T-helper 2 cell treated with Interferon-gamma antibody and Interleukin-4, amounts not matched to agents 5 μg/mL and 100 μg/mL, for 36 hours (primary cell): Measurements from ENCODE around the gene AHI1.

Experiments used
- DNase-seq: peaks from one replicate; pipeline ENCODE4 v3.0.0; 2021; ENCODE audit warnings: low spot score
- H3K27ac Mint-ChIP-seq: one replicate; pipeline ENCODE4 v1.8.0; 2021; ENCODE audit warnings: mild to moderate bottlenecking, mixed read lengths
- H3K27me3 Mint-ChIP-seq: one replicate; pipeline ENCODE4 v1.8.0; 2021; ENCODE audit warnings: low read depth, mixed read lengths
- H3K36me3 Mint-ChIP-seq: one replicate; pipeline ENCODE4 v1.8.0; 2021; ENCODE audit warnings: low read depth, mixed read lengths
- H3K4me1 Mint-ChIP-seq: one replicate; pipeline ENCODE4 v1.8.0; 2021; ENCODE audit warnings: low read depth, mixed read lengths
- H3K4me3 Mint-ChIP-seq: one replicate; pipeline ENCODE4 v1.8.0; 2022; ENCODE audit warnings: mild to moderate bottlenecking, moderate library complexity, mixed read lengths
- H3K9me3 Mint-ChIP-seq: one replicate; pipeline ENCODE4 v1.8.0; 2021; ENCODE audit warnings: mixed read lengths

The AHI1 gene

DNA sequence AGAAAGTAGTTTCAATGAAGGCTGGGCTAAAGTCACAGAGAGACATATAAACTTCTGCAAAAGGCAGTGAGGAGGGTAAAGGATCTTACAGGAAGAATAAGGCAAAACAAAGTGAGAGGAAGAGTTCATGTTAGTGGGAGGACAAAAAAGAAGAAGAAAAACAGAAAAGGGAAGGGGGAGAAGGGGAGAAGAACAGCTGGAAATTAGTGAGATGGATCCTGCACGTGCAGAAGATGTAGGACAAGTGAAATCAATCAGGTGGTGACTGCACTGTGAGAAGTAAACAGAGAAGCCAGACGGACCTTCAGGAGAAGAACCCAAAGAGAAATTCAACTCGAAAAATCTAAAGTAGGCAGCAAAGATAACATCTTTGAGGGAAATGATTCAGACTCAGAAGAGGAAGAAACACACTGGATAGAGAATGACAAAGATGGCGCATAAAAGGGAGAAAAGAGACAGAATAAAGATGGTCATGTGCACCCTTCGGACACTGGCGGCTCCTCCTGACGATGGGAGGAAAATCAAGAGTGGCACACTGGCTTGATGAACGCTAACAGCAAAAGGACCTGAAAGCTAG, 210.5 kb downstream of the AHI1 start:
- Mint-ChIP-seq H3K27me3 (no peaks in the 10 kb centered on the region), H3K4me3 (peak overlapping the region; percentile 62), H3K27ac (peak overlapping the region; percentile 80)

DNA sequence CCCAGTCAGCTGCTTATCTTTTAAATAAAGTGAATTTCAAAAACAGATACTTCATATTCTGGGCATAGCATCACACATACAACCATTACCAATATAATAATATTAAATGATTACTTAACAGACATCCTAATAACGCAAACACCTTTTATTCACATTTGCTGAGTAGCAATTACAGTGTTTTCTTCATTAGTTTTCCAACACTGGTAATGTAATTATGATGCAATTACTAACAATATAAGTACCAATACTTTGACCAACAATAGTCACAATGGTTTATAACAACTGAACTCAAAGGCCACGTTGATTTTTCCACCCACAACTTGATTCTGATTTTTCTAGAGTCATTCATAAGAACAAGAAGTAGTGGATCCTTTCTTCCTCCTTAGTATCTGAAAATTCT, 212.4 kb downstream of the AHI1 start:
- no peaks in the 10 kb centered on the region for H3K27me3 Mint-ChIP-seq
- H3K4me1 Mint-ChIP-seq: peaks cover 17% of the 10 kb centered on the region
- no peak overlapping the region for H3K27ac Mint-ChIP-seq
- no peak for DNase-seq
- peaks cover 5% of the 10 kb centered on the region for H3K9me3 Mint-ChIP-seq
- H3K36me3 Mint-ChIP-seq: peaks cover 22% of the 10 kb centered on the region
- no peak overlapping the region for H3K4me3 Mint-ChIP-seq

More for the DNA sequence above, 210.5 kb downstream of the AHI1 start:
- peaks cover 22% of the 10 kb centered on the region for H3K36me3 Mint-ChIP-seq
- peaks cover 14% of the 10 kb centered on the region for H3K4me1 Mint-ChIP-seq
- peaks cover 5% of the 10 kb centered on the region for H3K9me3 Mint-ChIP-seq
- DNase-seq: no peak

DNA sequence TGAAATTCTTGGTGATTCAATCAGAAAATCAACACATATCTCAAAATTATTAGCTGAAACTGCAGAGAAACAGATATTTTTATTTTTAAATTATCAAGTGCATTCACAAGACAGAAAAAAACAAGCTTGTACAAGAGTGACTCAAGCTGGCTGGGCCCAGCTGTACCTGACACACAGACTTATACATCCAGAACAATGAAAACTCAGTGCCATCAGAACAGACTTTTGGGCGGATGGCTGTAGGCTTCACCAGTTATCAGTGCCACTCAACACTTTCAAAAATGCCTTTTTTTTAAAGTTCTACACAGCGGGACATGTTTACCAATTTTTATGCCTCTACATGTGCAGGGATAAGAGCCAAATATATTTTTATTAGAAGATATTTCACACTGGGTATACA, 213.6 kb downstream of the AHI1 start:
- Mint-ChIP-seq H3K27me3 (no peaks in the 10 kb centered on the region), H3K36me3 (peaks cover 20% of the 10 kb centered on the region), H3K4me1 (peaks cover 17% of the 10 kb centered on the region), H3K27ac (no peak overlapping the region), H3K9me3 (peaks cover 5% of the 10 kb centered on the region), H3K4me3 (no peak overlapping the region)
- no peak for DNase-seq

DNA sequence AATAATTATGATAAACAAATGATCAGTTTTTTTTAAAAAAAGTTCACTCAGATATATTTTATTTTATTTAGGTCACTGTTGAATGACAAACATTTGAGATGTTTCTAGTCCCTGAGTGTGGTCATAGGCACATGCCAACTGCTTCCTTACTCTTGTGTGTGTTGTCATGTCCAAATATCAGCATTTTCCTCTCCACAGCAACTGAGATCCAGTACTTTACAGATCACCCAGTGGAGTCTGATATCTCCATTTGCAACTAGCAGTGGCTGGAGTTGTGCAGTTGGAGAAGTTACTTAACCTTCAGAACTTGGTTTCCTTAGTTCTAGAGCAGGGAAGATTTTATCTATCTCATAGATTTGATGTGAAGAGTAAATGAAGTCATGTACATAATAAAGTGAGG, 215.1 kb downstream of the AHI1 start:
- no peak overlapping the region for H3K27ac Mint-ChIP-seq
- H3K4me3 Mint-ChIP-seq: no peak overlapping the region
- no peak for DNase-seq
- H3K27me3 Mint-ChIP-seq: no peaks in the 10 kb centered on the region
- peaks cover 13% of the 10 kb centered on the region for H3K36me3 Mint-ChIP-seq
- peaks cover 15% of the 10 kb centered on the region for H3K4me1 Mint-ChIP-seq
- peaks cover 4% of the 10 kb centered on the region for H3K9me3 Mint-ChIP-seq

DNA sequence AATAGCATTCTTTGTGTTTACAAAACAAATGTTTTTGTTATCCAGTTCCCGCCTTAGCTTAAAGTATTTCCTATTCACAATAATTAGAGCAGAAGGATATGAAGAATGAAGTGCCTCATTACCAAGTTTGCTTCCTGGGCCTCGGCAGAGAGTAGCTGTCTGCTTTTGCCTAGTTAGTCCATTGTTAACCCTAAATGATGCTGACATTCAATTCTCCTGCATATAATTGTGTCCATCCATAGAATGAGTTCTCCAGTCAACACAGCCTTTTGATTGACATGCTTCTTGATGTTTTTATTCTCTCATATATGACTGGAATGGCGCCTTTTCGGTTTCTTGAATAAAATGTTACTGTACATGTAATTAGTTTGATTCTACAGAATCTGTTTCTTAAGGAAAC, 215.6 kb downstream of the AHI1 start:
- peaks cover 9% of the 10 kb centered on the region for H3K36me3 Mint-ChIP-seq
- H3K4me3 Mint-ChIP-seq: no peak overlapping the region
- peaks cover 11% of the 10 kb centered on the region for H3K4me1 Mint-ChIP-seq

DNA sequence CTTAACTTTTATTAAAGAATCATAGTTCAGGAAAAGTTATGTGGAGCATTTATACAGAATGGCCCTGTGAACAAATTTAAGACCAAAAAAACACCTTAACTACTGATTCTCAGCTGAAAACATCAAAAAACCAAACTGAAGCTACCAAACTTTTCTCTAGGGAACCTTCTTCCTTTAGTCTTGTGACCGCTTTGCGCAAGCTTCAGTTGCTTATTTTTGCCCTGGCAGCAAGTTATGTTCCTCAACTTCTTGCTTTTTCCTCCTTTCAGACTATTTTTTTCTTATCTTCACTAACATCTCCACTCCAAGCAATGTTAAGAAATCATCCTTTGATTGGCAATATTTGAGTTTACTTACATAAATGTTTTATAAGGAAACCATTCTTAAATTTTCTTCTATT, 216.3 kb downstream of the AHI1 start:
- H3K27ac Mint-ChIP-seq: no peak overlapping the region
- H3K27me3 Mint-ChIP-seq: no peaks in the 10 kb centered on the region
- H3K9me3 Mint-ChIP-seq: no peaks in the 10 kb centered on the region
- no peak for DNase-seq
- H3K36me3 Mint-ChIP-seq: peaks cover 5% of the 10 kb centered on the region
- H3K4me1 Mint-ChIP-seq: peaks cover 4% of the 10 kb centered on the region
- H3K4me3 Mint-ChIP-seq: no peak overlapping the region

More for the DNA sequence above, 215.6 kb downstream of the AHI1 start:
- DNase-seq: no peak
- no peak overlapping the region for H3K27ac Mint-ChIP-seq
- no peaks in the 10 kb centered on the region for H3K9me3 Mint-ChIP-seq
- no peaks in the 10 kb centered on the region for H3K27me3 Mint-ChIP-seq

DNA sequence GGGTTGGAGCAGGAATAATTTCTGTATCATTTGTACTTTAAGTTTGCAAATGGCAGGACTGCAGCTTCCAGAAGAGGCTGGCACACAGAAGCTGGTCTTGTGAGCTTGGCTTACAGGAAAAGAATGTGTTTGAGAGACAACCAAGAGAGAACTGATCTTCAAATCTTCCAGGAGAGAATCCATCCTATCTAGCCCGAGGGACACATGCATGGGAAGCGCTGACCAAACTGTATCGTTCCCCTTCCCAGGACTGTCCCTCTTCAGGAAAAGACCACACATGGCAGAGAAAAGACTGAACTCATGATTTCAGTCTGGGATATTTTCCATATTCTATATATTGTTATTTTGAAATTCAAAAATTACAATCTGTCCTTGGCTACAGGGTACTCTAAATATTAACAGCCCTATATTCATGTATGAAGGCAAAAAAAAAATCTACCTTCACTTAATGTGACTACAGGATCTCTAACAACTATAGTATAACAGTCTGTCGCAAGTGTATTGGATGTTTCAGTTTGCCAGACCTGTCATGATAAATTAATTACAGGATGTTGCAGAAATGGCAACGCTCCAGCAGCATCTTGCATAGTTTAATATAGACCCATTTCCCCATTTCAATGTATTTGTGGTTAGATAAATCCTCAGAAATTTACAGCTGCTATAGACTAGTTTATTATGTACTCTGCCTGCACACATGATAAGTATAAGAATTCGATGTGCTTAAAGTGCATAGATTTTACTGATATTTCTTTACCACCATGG, 217.0 kb downstream of the AHI1 start:
- no peak for DNase-seq
- Mint-ChIP-seq H3K27me3 (no peaks in the 10 kb centered on the region), H3K27ac (no peak overlapping the region), H3K9me3 (no peaks in the 10 kb centered on the region), H3K4me1 (peaks cover 3% of the 10 kb centered on the region), H3K36me3 (peaks cover 2% of the 10 kb centered on the region), H3K4me3 (no peak overlapping the region)

DNA sequence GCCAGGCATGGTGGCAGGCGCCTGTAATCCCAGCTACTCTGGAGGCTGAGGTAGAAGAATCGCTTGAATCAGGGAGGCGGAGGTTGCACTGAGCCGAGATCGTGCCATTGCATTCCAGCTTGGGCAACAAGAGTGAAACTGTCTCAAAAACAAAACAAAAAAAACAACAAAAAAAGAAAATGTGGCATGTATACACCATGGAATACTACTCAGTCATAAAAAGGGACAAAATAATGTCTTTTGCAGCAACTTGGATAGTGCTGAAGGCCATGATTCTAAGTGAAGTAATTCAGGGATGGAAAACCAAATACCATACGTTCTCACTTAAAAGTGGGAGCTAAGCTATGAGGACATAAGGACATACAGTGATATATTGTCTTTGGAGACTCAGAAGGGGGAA, 220.1 kb downstream of the AHI1 start:
- H3K27me3 Mint-ChIP-seq: no peaks in the 10 kb centered on the region
- peaks cover 3% of the 10 kb centered on the region for H3K4me1 Mint-ChIP-seq
- H3K36me3 Mint-ChIP-seq: no peaks in the 10 kb centered on the region
- no peaks in the 10 kb centered on the region for H3K9me3 Mint-ChIP-seq
- DNase-seq: no peak
- H3K4me3 Mint-ChIP-seq: no peak overlapping the region
- H3K27ac Mint-ChIP-seq: no peak overlapping the region

DNA sequence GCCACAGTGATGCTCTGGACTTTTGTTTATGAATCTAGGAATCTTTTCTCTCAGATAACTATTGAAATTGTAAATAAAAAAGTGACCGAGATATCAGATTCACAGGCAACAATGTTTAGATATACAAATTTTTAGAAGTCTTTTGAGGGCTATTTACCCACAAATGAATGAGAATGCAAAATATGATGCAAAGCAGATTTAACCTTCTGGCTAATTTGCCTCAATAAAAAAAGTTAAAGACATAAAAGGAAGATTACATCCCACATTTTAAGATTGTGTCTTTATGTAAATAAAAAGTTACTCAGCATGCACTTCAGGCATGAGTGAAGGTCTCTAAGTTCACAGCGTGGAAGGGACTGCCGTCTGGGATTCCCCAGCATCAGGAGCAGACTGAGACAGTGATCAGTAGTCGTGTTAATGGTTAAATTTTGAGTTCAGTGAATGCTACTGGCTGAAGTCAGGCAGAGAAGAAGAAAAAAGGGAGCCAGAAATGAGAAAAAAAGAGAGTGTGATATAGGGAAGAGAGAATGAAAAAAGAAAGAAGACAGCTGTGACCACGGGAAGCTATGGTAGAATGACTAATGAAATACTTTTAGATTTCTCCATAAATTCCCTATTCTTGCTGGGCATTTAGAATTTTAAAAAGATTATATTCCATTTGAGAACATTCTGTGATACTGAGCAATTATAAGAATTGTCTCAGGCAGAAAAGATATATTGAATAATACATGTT, 222.8 kb downstream of the AHI1 start:
- Mint-ChIP-seq H3K27me3 (no peaks in the 10 kb centered on the region), H3K4me3 (no peak overlapping the region), H3K27ac (no peak overlapping the region), H3K9me3 (no peaks in the 10 kb centered on the region), H3K4me1 (no peaks in the 10 kb centered on the region), H3K36me3 (no peaks in the 10 kb centered on the region)
- no peak for DNase-seq

DNA sequence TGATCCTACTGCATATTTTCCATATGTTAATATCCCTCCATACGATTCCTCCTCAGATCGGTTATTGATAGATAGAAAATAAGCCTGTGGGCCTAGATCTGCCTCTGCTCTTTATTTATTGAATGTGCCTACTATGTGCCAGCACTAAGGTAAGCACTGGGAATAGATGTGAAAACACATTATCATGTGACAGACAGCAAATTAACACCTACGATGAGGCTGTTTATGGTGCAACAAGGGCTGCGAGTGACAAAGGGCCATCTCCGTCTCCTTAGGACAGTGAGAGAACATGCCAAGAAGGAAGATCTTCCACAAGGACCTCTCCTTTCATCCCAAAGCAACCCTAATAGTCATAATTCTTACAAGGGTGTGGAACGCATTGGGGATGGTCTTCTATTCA, 225.9 kb downstream of the AHI1 start:
- no peaks in the 10 kb centered on the region for H3K4me1 Mint-ChIP-seq
- DNase-seq: no peak
- H3K4me3 Mint-ChIP-seq: no peak overlapping the region
- no peaks in the 10 kb centered on the region for H3K9me3 Mint-ChIP-seq
- no peaks in the 10 kb centered on the region for H3K27me3 Mint-ChIP-seq
- H3K27ac Mint-ChIP-seq: no peak overlapping the region
- no peaks in the 10 kb centered on the region for H3K36me3 Mint-ChIP-seq

DNA sequence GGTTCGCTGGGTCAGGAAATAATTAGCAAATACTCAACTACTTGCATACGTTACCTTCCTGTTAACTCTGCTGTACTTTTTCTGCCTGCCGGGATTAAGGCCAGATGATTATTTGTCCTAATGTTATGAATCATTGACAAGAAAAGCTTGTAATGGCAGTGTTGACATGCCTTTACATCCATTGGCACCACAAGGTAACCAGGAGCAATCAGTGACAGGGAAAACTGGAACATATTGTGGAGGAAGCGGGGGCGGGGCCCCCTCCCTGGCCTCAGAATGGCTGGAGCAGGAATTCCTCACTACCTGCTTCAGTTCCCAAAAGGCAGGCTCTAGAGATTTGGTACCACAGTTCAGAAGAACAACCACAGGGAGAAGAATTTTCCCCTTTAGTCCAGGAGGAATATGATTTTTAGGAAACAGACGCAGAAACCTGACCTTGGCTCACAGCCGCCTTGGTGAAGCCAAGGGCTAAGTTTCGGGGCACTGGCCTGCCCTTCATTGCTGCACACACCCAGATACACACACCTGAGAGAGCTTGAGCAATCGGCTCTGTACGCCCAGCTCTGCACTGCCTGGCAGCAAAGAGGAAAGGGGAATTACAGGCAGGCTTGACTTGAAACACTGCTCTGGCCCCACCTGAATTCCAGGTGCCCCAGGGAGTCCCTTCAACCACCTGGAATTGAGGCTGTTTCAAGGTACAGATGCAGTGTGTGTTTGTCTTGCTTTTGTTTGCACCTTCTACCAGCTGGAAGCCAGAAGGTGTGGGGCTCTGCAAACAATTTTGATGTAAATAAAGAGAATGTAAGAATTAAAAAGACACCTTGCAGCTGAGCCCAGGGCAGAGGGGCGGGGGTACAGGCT, 226.6 kb downstream of the AHI1 start:
- DNase-seq: no peak
- Mint-ChIP-seq H3K4me3 (no peak overlapping the region), H3K27me3 (no peaks in the 10 kb centered on the region), H3K9me3 (no peaks in the 10 kb centered on the region), H3K4me1 (no peaks in the 10 kb centered on the region), H3K36me3 (no peaks in the 10 kb centered on the region), H3K27ac (no peak overlapping the region)

DNA sequence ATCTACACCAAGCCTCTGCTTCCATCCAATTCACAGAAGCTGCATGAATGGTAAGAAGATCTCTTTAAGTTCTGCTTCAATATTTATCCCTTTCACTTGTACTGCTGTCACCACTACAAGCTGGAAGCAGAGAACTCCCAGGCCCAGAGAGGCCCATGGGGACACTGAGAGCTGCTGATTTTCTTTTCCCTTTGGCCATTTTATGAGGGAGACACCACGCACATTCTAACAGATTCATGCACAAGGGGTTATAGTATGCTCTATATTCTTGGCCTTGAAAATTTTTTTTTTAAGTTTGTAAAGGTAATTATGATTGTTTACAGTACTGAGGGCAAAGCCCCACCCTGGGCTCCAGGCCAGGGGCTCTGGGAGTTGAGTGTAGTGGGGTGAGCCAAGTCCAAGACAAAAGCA, 228.1 kb downstream of the AHI1 start:
- Mint-ChIP-seq H3K27ac (no peak overlapping the region), H3K27me3 (no peaks in the 10 kb centered on the region), H3K9me3 (no peaks in the 10 kb centered on the region), H3K4me3 (no peak overlapping the region), H3K4me1 (peaks cover 3% of the 10 kb centered on the region), H3K36me3 (no peaks in the 10 kb centered on the region)
- DNase-seq: no peak

DNA sequence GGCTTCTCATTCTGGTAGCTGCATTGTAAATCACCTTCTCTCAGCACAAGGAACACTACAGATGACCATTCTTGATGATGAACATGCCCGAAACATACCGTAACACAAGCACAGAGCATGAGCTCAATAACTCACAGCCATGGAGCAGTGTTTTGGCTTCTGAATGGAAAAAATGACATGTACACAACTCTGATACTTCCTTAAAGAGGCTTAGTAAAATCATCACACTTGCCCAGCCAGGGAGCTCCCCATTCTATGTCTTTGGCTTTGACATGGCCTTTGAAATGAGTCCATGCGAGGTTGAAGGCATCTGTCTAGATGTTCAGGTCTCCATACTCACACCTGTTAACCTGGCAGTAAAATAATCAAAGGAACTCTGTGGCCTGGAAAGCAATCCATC, 228.8 kb downstream of the AHI1 start:
- DNase-seq: no peak
- Mint-ChIP-seq H3K4me1 (peaks cover 3% of the 10 kb centered on the region), H3K27me3 (no peaks in the 10 kb centered on the region), H3K36me3 (no peaks in the 10 kb centered on the region), H3K4me3 (no peak overlapping the region), H3K9me3 (no peaks in the 10 kb centered on the region), H3K27ac (no peak overlapping the region)

DNA sequence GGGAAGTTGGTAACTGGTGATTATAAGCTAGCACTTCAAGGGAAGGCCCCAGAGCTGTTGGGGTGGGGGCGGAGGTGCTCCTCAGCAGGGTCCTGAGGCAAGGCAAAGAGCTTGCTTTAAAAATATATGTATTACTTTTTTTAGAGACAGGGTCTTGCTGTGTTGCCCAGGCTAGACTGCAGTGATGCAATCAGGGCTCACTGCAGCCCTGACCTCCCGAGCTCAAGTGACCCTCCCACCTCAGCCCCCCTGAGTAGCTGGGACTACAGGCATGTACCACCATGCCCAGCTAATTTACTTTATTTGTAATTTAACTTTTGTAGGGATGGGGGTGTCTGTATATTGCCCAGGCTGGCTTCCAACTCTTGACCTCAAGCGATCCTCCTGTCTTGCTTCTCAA, 229.3 kb downstream of the AHI1 start:
- Mint-ChIP-seq H3K36me3 (no peaks in the 10 kb centered on the region), H3K27ac (no peak overlapping the region), H3K4me3 (no peak overlapping the region), H3K9me3 (no peaks in the 10 kb centered on the region), H3K27me3 (no peaks in the 10 kb centered on the region), H3K4me1 (peaks cover 3% of the 10 kb centered on the region)
- DNase-seq: no peak
